ENCODE data around the gene RHBDD3.

Gene RHBDD3

GRCh38 chr22:29269230-29269604 is 1.4 kb upstream of the RHBDD3 start:
- no peak for DNase-seq (ENCODE audit: low spot score)

DNA sequence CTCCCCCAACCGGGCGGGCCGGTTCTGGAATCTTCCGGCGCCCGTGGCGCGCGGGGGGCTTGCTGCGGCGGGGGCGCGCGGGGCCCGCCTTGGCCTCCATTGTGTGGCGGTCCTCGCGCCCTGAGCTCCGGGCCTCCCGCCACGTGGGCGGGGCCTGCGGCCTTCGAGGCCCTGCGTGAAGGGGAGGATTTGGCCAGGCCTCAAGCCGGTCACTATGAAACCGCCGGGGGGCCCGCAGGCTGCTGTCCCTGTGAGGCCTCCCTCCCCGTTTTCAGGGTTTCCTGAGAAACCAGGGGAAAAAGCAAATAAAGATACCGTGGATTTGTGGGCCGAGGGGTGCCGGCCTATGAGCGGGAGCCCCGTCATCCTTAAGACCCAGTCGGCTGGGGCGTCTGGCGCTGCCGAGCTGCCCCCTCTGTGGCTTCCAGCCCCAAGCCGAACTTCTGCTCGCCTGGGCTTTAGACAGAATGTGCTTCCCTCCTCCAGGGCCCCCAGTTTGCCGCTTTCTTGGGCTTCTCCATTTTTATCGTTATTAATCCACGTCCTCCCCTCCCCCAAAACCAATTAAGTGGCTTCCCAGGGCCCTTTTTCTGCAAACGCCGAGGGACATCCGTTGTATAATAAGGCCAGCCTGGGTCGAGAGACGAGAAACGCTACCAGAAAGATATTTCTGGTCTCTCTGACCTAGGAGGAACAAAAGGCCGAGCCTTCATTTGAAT is 889 bp upstream of the RHBDD3 start:
- no peak for DNase-seq (ENCODE audit: low spot score)

GRCh38 chr22:29267462-29267857 is 321 bp downstream of the RHBDD3 start:
- DNase-seq (ENCODE audit: low spot score) = no peak

- no peak for DNase-seq (ENCODE audit: low spot score)
Observed at GRCh38 chr22:29266564-29267461, 968 bp downstream of the RHBDD3 start.

DNA sequence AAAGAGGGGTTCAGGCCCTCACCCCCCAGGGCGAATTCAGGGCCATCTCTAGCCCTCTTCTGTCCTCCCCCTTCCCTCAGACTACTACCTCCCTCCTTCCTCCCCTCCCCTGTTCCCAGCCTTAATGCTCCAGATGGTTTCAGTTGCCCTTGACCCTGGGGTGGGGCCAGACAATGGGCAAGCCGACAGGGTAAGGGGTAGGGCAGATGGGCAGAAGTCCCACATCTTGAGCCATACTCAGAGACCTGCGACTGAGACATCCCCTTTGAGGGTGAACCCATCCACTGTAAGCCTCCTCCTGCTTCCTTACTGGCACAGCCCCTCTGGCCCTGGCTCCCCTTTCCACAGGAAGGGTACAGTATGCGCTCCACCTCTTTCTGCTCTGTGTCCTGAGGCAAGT is 1.9 kb downstream of the RHBDD3 start:
- no peak for DNase-seq (ENCODE audit: low spot score)

GRCh38 chr22:29265305-29265704 is 2.5 kb downstream of the RHBDD3 start:
- no peak for DNase-seq (ENCODE audit: low spot score)

DNA sequence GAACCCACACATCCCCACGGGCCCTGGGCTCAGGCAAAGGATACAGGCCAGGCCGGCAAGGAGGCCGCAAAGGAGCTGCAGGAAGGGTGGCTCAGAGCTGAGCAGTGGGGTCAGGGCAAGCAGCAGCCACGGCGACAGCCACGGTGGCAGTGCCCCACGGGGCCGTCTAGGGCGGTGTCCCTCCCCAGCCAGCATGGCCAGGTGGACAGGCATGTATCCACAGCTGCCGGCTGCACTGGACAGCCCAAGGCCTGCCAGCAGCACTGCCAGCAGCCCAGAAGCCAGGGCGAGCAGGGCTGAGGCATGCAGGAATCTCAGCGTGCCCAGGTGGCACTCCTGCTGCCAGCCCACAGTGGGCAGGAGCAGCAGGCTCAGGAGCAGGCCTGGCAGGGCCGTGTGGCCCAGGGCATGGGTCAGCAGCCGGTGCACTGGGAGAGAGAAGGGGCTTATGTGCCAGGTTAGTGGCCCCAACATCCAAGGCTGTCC is 3.9 kb downstream of the RHBDD3 start:
- DNase-seq (ENCODE audit: low spot score) = no peak

- DNase-seq (ENCODE audit: low spot score) = no peak
Observed at GRCh38 chr22:29260601-29261315, 7.0 kb downstream of the RHBDD3 start.

- no peak for DNase-seq (ENCODE audit: low spot score)
Observed at GRCh38 chr22:29260031-29260560, 7.7 kb downstream of the RHBDD3 start.

GRCh38 chr22:29259253-29259899 is 8.4 kb downstream of the RHBDD3 start:
- no peak for DNase-seq (ENCODE audit: low spot score)

DNA sequence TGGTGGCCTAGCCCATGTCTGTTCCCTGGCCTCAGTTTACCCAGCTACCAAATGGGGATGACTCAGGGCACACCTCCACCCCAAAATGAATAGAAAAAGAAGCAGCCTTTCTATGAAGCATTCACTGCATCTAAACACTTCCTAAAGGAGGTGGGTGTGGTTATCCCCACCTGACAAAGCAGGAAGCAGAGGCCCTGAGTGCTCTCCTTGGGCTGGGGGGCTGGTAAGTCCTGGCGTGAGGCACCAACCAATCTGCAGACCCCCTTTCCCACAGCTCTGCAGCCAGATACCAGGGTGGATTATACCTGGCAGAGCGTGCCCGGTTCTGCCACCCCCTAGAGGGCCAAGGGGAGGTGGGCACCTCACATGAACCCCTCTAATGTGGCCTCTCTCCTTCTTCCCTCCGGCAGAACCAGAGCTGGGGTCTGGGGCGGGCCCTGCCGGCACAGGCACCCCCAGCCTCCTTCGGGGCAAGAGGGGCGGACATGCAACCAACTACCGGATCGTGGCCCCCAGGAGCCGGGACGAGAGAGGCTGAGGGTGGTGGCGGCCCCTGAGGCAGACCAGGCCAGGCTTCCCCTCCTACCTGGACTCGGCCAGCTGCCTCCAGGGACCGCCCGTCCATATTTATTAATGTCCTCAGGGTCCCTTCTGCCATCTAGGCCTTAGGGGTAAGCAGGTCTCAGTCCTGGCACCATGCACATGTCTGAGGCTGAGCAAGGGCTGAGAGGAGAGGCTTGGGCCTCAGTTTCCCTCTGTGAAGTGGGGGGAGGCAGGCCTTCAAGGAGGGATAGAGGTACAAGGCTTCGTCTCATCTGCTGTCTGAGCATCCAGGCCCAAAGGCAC is 9.2 kb downstream of the RHBDD3 start:
- DNase-seq (ENCODE audit: low spot score) = no peak

- no peak for DNase-seq (ENCODE audit: low spot score)
Observed at GRCh38 chr22:29257751-29258181, 10.0 kb downstream of the RHBDD3 start.

DNA sequence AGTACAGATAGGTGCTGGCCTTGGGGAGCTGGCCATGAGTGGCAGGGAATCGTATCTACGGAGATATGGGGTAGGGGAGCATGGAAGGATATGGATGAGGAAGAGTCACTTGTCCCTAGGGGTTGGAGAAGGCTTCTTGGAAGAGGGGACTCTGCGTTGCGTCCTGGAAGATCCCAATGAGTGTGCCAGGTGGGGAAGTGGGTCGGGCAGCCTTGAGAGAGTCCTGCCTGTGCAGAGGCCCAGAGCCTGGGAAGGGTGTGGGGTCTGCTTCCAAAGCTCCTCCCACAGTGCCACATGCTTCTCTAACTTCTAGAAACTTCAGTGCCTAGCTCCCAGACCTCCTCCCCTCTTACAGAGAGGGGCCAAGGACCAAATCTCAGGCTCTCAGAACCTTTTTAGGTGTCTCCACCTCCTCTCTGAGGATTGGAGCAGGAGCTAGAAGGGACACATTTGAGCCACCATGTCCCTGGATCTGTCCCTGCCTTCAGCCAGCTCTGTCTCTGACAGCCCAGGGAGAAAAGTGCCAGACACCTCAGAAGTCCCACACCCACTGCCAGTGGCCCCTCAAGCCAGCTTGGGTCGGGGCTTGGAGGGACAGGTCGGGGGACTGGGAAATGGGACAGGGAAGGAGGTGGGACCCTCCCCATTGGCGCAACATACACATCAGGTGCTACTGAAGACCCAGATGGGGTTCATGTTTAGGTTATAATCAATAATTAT is 11.0 kb downstream of the RHBDD3 start:
- no peak for DNase-seq (ENCODE audit: low spot score)

GRCh38 chr22:29255064-29255621 is 12.6 kb downstream of the RHBDD3 start:
- DNase-seq (ENCODE audit: low spot score) = no peak

DNA sequence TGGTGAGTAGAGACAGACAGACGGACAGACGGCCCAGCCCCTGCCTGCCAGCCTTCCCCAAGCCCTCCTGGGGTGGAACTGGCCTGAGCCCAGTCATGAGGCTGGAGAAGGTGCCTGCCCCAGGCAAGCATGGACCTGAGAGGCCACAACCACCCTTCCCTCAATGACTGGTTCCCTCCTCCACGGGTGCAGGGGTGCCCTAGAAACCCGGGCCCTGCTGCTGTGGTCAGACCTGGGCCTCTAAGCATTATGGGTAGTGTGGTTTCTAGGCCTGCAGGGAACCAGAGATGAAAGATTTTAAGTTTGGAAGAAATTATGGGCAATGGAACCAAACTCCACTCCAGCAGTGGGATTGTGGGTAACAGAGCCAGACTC is 13.5 kb downstream of the RHBDD3 start:
- DNase-seq (ENCODE audit: low spot score) = no peak

DNA sequence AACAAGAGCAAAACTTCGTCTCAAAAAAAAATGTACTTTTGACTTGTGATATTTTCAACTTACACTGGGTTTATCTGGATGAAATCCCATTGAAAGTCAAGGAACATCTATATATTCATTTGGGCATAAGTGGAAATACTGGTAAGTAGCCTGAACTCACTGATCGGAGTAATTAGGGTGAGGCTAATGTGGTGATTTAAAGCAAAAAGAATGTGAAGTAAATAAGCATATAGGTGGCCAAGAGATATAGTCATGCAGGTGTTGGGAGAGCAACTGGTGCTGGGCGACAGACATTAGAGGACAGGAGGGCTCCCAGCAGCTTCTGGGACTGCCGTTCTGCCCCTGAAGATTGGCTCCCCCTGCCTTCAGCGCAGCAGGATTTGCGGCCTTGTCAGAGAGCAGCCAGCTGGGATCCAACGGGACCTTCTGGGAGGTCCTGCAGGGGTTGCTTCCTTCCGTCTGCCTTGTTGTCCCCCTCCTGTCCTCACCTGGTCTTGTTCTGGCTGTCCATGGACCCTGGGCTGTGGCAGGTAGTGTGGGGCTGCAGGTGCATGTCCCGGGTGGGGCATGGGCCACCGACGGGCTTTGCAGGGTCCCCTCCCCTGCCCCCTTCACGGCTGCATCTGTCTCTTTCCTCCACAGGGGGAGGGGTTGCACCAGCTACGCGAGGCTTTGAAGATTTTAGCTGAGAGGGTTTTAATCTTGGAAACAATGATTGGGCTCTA is 14.1 kb downstream of the RHBDD3 start:
- DNase-seq (ENCODE audit: low spot score) = no peak

DNA sequence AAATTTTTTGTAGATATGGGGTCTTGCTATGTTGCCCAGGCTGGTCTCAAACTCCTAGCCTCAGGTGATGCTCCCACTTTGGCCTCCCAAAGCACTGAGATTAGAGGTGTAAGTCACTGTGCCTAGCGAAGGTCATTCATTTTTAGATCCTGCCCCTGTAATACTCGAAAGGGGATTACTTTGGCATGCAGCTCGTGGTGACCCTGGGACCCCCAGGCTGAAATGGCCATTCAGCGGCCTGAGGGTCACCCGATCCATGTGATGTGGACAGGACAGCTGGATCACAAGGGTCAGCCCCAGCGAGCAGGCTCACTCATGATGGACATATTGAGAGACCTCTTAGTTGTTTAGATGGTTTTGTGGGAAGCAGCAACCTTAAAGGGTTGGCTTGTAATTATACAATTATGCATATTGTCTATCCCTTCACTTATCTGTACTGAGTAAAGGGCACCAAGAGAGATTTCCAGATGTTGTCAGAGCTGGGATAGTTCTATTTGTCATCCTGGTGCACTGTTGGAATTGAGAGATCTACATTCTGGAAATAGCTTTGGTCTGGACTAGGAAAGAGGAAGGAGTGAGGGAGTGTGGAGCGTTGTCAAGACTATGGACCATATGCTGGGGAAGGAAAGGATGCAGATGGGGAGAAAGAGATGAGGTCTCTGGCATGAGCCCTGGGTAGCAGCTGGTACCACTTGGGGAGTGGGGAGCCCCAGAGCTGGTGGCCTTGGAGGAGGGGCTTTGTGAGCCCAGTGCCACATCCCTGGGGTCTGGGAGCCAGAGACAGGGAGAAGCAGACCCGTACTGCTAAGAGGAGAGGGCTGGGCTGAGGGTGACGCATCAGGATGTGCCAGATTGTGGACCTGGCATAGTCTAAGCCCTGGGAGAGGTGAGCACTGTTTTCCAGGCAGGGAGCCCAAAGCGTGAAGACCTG is 15.5 kb downstream of the RHBDD3 start:
- DNase-seq (ENCODE audit: low spot score) = no peak

GRCh38 chr22:29251265-29251664 is 16.5 kb downstream of the RHBDD3 start:
- no peak for DNase-seq (ENCODE audit: low spot score)

Data from SW480 (cell line).